HEK293 (cell line): ENCODE data around the gene ZNF222.

Experiments
- CTCF ChIP-seq: fragments of 450-650 bp; formaldehyde crosslinking; IDR thresholded peaks from 2 replicates; pipeline ENCODE4 v1.5.1; 2016; ENCODE audit warnings: missing biosample characterization, missing genetic modification characterization
- REPIN1 ChIP-seq: fragments of 450-650 bp; formaldehyde crosslinking; IDR thresholded peaks from 2 replicates; pipeline ENCODE4 v1.5.1; 2017; ENCODE audit warnings: missing biosample characterization, missing genetic modification characterization, low read depth
- REST ChIP-seq: fragments of 450-650 bp; formaldehyde crosslinking; IDR thresholded peaks from 2 replicates; pipeline ENCODE4 v1.5.1; 2016; ENCODE audit warnings: missing biosample characterization, missing genetic modification characterization
- YY1 ChIP-seq: fragments of 450-650 bp; formaldehyde crosslinking; IDR thresholded peaks from 2 replicates; pipeline ENCODE4 v1.5.1; 2018; ENCODE audit warnings: missing biosample characterization, missing genetic modification characterization
- ZNF132 ChIP-seq: fragments of 450-650 bp; formaldehyde crosslinking; IDR thresholded peaks from 2 replicates; pipeline ENCODE4 v1.5.1; 2017; ENCODE audit warnings: missing biosample characterization, missing genetic modification characterization, borderline replicate concordance
- ZNF138 ChIP-seq: fragments of 450-650 bp; formaldehyde crosslinking; IDR thresholded peaks from 2 replicates; pipeline ENCODE4 v1.5.1; 2016; ENCODE audit warnings: missing biosample characterization, missing genetic modification characterization, borderline replicate concordance
- ZNF148 ChIP-seq: fragments of 450-650 bp; formaldehyde crosslinking; IDR thresholded peaks from 2 replicates; pipeline ENCODE4 v1.5.0; 2017; ENCODE audit warnings: missing biosample characterization, missing genetic modification characterization, borderline replicate concordance
- ZNF18 ChIP-seq: fragments of 450-650 bp; formaldehyde crosslinking; IDR thresholded peaks from 2 replicates; pipeline ENCODE4 v1.5.1; 2016; ENCODE audit warnings: missing biosample characterization, missing genetic modification characterization
- ZNF23 ChIP-seq: fragments of 450-650 bp; formaldehyde crosslinking; IDR thresholded peaks from 2 replicates; pipeline ENCODE4 v1.5.1; 2016; ENCODE audit warnings: missing biosample characterization, missing genetic modification characterization, borderline replicate concordance
- ZNF266 ChIP-seq: fragments of 450-650 bp; formaldehyde crosslinking; IDR thresholded peaks from 2 replicates; pipeline ENCODE4 v1.5.1; 2016; ENCODE audit warnings: missing biosample characterization, missing genetic modification characterization, low read depth
- ZNF311 ChIP-seq: fragments of 450-650 bp; formaldehyde crosslinking; IDR thresholded peaks from 2 replicates; pipeline ENCODE4 v1.5.1; 2017; ENCODE audit warnings: missing biosample characterization, missing genetic modification characterization, borderline replicate concordance
- ZNF571 ChIP-seq: fragments of 450-650 bp; formaldehyde crosslinking; IDR thresholded peaks from 2 replicates; pipeline ENCODE4 v1.5.0; 2017; ENCODE audit warnings: missing biosample characterization, missing genetic modification characterization
- ZNF664 ChIP-seq: fragments of 450-650 bp; formaldehyde crosslinking; IDR thresholded peaks from 2 replicates; pipeline ENCODE4 v1.5.1; 2016; ENCODE audit warnings: missing biosample characterization, missing genetic modification characterization

- TF ChIP-seq REST (tag by site-specific recombination) (no peak), ZNF132 (tag by site-specific recombination) (no peak), ZNF664 (tag by site-specific recombination) (no peak), ZNF266 (tag by site-specific recombination) (no peak), CTCF (tag by site-specific recombination) (no peak), ZNF148 (tag by site-specific recombination) (no peak), ZNF18 (no peak), ZNF23 (tag by site-specific recombination) (no peak), ZNF138 (tag by site-specific recombination) (no peak), ZNF571 (tag by site-specific recombination) (no peak), YY1 (tag by site-specific recombination) (no peak), REPIN1 (tag by site-specific recombination) (no peak), ZNF311 (tag by site-specific recombination) (no peak)
Observed at GRCh38 chr19:44007473-44007872, 17.7 kb upstream of the ZNF222 start.
